Keratinocyte (primary cell): ENCODE data around the gene CRB2. TPM values are rescaled to one million over a fixed set of nuclear protein-coding genes. Genes with fewer than 3 reads are reported as not detected.

ENCODE experiments used
- DNase-seq: peaks from one replicate; pipeline ENCODE4 v3.0.0-alpha.2; 2011; ENCODE audit warnings: low read depth, missing footprints, low spot score
- FAIRE-seq: peaks from 2 replicates; lab custom pipeline; 2011; peaks lifted over from hg19 to GRCh38; lab: Jason Lieb, UNC
- H2AFZ ChIP-seq: 2 replicates; pipeline ENCODE4 v1.6.0; 2012; ENCODE audit warnings: low read length, control low read depth, inconsistent platforms; ENCODE audit not compliant: control insufficient read depth
- H3K27ac ChIP-seq: 2 replicates; pipeline ENCODE4 v1.5.1; 2011; ENCODE audit warnings: low read length; ENCODE audit not compliant: control insufficient read depth, insufficient read depth
- H3K27me3 ChIP-seq: 3 replicates; pipeline ENCODE4 v1.6.0; 2011; ENCODE audit warnings: low read length; ENCODE audit not compliant: control insufficient read depth, insufficient read depth; ENCODE audit errors: extremely low read depth
- H3K36me3 ChIP-seq, 2 experiments: 2 replicates in 1 of 2; 3 replicates in 1 of 2; pipeline ENCODE4 v1.5.1; 2011; ENCODE audit warnings: low read length in 2 of 2, mild to moderate bottlenecking in 1 of 2; ENCODE audit not compliant: control insufficient read depth in 2 of 2, insufficient read depth in 2 of 2; ENCODE audit errors: extremely low read depth in 1 of 2
- H3K4me1 ChIP-seq: 3 replicates; pipeline ENCODE4 v1.5.1; 2011; ENCODE audit warnings: low read length; ENCODE audit not compliant: control insufficient read depth, insufficient read depth; ENCODE audit errors: extremely low read depth
- H3K4me2 ChIP-seq: 3 replicates; pipeline ENCODE4 v1.6.0; 2011; ENCODE audit warnings: low read depth, low read length; ENCODE audit not compliant: control insufficient read depth, insufficient read depth; ENCODE audit errors: extremely low read depth
- H3K4me3 ChIP-seq, 3 experiments: fragments of 200-600 bp in 1 of 3; sonication (generic) in 1 of 3; 2 replicates in 2 of 3; 3 replicates in 1 of 3; pipeline ENCODE4 v1.5.1; 2011 to 2016; ENCODE audit warnings: low read length in 3 of 3, mild to moderate bottlenecking in 3 of 3, control low read depth in 2 of 3, inconsistent platforms in 1 of 3, low read depth in 1 of 3, mixed read lengths in 1 of 3, mixed run types in 1 of 3, moderate library complexity in 1 of 3; ENCODE audit not compliant: control insufficient read depth in 2 of 3, insufficient read depth in 2 of 3; ENCODE audit errors: extremely low read depth in 1 of 3
- H3K79me2 ChIP-seq: 2 replicates; pipeline ENCODE4 v1.6.0; 2012; ENCODE audit warnings: low read length; ENCODE audit not compliant: control insufficient read depth, insufficient read depth
- H3K9ac ChIP-seq: 3 replicates; pipeline ENCODE4 v1.6.0; 2011; ENCODE audit warnings: low read length; ENCODE audit not compliant: control insufficient read depth, insufficient read depth; ENCODE audit errors: extremely low read depth
- H3K9me1 ChIP-seq: 3 replicates; pipeline ENCODE4 v1.6.0; 2011; ENCODE audit warnings: low read length; ENCODE audit not compliant: control insufficient read depth, insufficient read depth; ENCODE audit errors: extremely low read depth
- H3K9me3 ChIP-seq: 2 replicates; pipeline ENCODE4 v1.5.1; 2012; ENCODE audit warnings: low read depth, low read length; ENCODE audit not compliant: control insufficient read depth
- H4K20me1 ChIP-seq: 3 replicates; pipeline ENCODE4 v1.6.0; 2011; ENCODE audit warnings: low read length; ENCODE audit not compliant: control insufficient read depth, insufficient read depth; ENCODE audit errors: extremely low read depth
- EZH2 ChIP-seq: IDR thresholded peaks from one replicate; pipeline ENCODE4 v1.6.1; 2012; ENCODE audit warnings: inconsistent platforms, mild to moderate bottlenecking, low read length, moderate library complexity
- dilution Hi-C: fragments of 300-500 bp; cut with MboI; formaldehyde crosslinking; loops from one replicate; pipeline ENCODE4 v1.7.0; 2020; ENCODE audit warnings: low sequenced_read_pairs; ENCODE audit not compliant: extremely low pct_ligation_motif_present
- polyA plus RNA-seq, 5 experiments: library from polyadenylated mRNA; depleted of rRNA in 3 of 5; stranded (reverse) in 3 of 5; stranded (forward) in 1 of 5; unstranded in 1 of 5; fragments of >200 nt; gene quantifications; 1 replicate in 1 of 5; 2 replicates in 3 of 5; 3 replicates in 1 of 5; pipeline versions ENCODE4 v1.2.1 to v1.2.3, GENCODE V29; 2011 to 2012; ENCODE audit warnings: missing spikeins in 2 of 5, low read depth in 1 of 5, low replicate concordance in 1 of 5
- TF ChIP-seq, protein P1 (sequence below), 3 experiments: IDR thresholded peaks in 1 of 3; conservative IDR thresholded peaks in 1 of 3; optimal IDR thresholded peaks in 1 of 3; 2 replicates in 2 of 3; 3 replicates in 1 of 3; pipeline versions ENCODE3 to v1.5.1; 2011; ENCODE audit warnings: low read length in 3 of 3, mild to moderate bottlenecking in 3 of 3, moderate library complexity in 2 of 3, control low read depth in 1 of 3, inconsistent platforms in 1 of 3; ENCODE audit not compliant: insufficient read depth in 2 of 3; ENCODE audit errors: extremely low read depth in 1 of 3

Gene CRB2
- polyA plus RNA-seq, 1 donor (not counting 4 experiments of a cell fraction or from before 2014, with no cell fraction given), result not detected

DNA sequence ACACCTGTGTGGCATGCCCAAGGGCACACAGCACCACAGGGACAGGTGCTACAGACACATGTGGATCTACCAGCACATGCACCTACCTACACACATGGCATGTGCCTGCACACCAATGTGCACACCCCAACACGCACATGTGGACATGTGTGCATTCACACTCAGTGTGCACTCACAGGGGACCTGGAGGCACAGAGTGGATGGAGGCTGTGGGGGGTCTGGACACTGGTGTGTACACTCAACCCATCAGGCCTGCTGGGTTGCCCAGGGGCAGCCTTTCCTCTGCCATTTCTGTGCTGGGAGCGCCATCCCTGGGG, 1.7 kb downstream of the CRB2 start:
- TF ChIP-seq, protein P1, sequence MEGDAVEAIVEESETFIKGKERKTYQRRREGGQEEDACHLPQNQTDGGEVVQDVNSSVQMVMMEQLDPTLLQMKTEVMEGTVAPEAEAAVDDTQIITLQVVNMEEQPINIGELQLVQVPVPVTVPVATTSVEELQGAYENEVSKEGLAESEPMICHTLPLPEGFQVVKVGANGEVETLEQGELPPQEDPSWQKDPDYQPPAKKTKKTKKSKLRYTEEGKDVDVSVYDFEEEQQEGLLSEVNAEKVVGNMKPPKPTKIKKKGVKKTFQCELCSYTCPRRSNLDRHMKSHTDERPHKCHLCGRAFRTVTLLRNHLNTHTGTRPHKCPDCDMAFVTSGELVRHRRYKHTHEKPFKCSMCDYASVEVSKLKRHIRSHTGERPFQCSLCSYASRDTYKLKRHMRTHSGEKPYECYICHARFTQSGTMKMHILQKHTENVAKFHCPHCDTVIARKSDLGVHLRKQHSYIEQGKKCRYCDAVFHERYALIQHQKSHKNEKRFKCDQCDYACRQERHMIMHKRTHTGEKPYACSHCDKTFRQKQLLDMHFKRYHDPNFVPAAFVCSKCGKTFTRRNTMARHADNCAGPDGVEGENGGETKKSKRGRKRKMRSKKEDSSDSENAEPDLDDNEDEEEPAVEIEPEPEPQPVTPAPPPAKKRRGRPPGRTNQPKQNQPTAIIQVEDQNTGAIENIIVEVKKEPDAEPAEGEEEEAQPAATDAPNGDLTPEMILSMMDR (optimal IDR thresholded peaks at IDR 0.05 in 1 of 3, IDR thresholded peaks at IDR 0.05 in 1 of 3, conservative IDR thresholded peaks at IDR 0.05 in 1 of 3; ENCODE audit: extremely low read depth in 1 of 3, insufficient read depth in 2 of 3, low read length in 3 of 3), result no peak
- TF ChIP-seq EZH2, result no peak
- Histone ChIP-seq H3K4me3 (no peak overlapping the region), H3K36me3 (no peaks in the 10 kb centered on the region), H3K4me2 (no peak overlapping the region), H3K9me3 (no peaks in the 10 kb centered on the region), H4K20me1 (no peaks in the 10 kb centered on the region), H3K27me3 (peaks cover 9% of the 10 kb centered on the region), H3K9me1 (no peaks in the 10 kb centered on the region), H3K79me2 (no peaks in the 10 kb centered on the region), H2AFZ (no peak overlapping the region), H3K27ac (no peak overlapping the region), H3K4me1 (no peaks in the 10 kb centered on the region), H3K9ac (no peak overlapping the region)
- FAIRE-seq, result no peak
- dilution Hi-C loops, result no loop called here
- no peak for DNase-seq

DNA sequence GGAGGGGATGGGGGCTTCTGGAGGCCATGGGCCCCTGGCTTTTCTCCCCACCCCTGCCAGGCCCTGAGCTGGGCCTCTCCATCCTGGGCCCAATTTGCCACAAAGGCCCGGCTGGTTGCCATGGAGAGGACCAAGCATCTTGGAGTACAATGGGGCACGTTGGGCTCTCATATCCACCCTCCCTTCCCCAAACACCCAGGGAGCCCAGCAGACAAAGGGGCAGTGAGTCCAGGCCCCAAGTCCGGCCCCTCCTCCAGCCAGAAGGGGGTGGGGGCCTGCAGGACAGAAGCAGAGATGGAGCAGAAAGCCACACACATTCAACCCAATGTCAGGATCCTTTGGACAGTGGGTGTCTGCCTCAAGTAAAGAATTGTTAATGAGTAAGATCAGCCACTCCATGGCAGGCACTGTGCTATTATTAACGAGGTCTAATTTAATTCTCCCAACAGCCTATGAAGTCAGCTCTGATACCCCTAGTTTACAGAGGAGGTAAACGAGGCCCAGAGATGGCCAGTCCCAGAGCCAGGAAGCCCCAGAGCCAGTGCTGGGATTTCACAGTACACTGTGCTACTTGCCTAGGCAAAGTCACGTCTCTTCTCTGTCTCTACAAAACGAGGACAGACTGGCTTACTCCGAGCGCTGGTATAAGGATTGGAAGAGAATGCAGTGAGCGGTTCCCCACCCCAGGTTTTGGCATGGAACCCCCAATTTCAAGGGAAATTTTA, 2.3 kb downstream of the CRB2 start:
- Histone ChIP-seq H3K9me1 (no peaks in the 10 kb centered on the region), H3K36me3 (no peaks in the 10 kb centered on the region), H3K79me2 (no peaks in the 10 kb centered on the region), H3K9ac (no peak overlapping the region), H3K4me1 (no peaks in the 10 kb centered on the region), H3K4me2 (no peak overlapping the region), H3K27ac (no peak overlapping the region), H3K4me3 (no peak overlapping the region), H3K9me3 (no peaks in the 10 kb centered on the region), H4K20me1 (no peaks in the 10 kb centered on the region), H3K27me3 (peaks cover 6% of the 10 kb centered on the region), H2AFZ (no peak overlapping the region)
- TF ChIP-seq, protein P1 (optimal IDR thresholded peaks at IDR 0.05 in 1 of 3, IDR thresholded peaks at IDR 0.05 in 1 of 3, conservative IDR thresholded peaks at IDR 0.05 in 1 of 3; ENCODE audit: extremely low read depth in 1 of 3, insufficient read depth in 2 of 3, low read length in 3 of 3), result no peak
- no peak for TF ChIP-seq EZH2
- dilution Hi-C loops, result no loop called here
- no peak for FAIRE-seq
- DNase-seq, result no peak
